ENCODE data around the gene MORC2.

Gene MORC2

DNA sequence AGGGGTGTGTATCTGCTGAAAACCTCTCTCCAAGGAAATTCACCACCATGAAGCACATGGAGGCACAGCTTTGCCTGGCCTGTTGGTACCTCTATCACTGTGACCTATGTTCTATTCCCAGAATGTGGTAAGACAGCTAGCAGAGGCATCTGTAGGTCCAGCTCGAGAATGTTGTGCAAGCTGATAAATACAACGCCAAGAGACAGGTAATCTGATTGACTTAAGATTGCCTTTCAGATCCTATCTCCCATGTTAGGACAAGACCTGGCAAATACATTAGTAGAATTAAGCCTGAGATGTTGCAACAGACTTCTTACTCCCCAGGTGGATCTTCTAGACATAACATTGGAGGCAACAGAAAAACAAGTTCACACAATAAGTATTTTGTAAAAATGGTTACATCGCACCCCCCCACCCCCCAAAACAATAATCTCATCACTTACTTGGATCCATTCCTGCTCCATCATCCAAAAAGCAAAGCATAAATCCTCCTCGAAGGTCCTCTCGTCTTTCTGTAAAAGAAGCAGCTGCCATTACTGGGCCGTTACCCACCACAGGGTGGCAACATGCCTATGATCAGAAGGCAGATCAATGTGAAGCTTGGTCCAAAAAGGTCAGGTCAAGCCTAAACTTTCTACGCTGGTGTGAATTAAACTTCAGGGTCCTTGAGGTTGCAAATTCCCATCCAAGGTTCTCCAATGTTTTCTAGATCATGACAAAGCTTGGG is 18.5 kb downstream of the MORC2 start:
- no peak for DNase-seq (ENCODE audit: low read depth)

DNA sequence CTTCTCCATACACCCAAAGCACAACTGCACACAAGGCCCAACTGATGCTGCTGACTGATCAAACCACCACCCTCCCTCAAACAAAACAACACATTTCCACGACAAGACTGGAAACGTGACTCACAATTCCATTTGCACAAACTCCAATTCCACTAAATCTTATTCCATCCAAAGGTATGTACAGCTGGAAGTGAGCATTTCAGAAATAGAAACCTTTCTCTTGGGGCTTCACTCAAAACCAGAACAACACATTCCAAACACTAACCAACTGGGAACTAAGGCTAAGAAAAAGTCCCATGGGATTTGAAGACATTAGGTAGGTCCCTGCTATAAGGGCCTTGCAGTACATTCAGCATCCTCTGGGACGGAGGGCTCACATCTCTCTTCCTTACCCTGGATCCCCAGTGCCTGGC is 19.6 kb downstream of the MORC2 start:
- DNase-seq (ENCODE audit: low read depth): no peak

DNA sequence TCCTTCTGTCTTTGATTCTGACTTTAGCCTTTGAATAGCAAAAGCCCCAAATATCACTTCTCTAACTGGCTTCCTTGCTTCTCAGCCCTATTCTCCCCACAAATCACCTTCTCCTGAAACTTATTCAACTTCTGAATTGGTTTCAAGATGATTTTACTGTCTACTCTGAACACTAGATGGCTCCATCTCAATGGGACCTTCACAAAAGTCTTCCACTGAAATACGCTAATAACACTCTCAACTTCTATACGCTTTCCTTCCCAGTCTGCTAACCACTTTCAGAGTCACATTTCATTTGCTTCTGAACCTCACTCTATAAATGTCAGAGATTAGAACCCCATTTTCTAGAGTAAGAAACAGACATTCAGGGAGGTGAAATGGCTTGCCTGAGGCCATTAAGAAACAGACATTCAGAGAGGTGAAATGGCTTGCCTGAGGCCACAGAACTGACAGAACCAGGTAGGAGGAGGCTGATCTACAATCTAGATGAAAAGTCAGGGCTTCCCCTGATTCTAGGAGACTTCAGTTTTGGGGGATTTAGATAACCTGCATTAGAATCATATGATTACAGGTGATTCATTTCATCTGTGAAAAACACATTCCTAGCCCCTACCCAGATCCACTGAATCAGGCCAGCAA is 20.6 kb downstream of the MORC2 start:
- DNase-seq (ENCODE audit: low read depth): no peak

DNA sequence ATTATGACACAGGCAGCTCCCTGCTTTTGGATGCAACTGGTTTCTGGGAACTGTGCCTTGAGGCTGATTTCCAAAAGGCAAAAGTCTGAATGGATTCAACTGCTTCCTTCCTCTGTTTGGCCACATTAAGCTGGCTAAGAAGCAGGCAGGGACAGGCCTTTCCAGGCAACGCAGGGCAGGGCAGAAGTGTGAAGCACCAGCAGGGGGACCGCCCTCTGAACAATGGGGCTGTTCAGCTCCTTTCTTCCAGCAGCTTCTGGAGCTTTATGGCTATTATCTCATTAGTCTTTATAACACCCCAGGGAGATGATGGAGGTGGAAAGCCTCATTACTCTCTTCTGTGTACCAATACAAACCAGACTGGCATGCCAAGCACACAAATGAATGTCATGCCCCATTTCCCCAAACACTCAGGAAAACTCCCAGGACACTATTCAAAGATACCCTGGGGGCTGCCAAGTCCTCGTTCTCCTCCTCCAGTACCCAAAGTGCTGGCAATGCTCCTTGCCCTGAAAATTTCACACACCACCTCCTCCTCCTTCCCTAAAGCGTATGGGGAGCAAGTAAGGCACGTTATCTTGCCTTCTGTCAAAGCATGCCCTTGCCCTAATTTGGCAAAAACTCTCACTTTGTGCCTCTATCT is 21.3 kb downstream of the MORC2 start:
- DNase-seq (ENCODE audit: low read depth): no peak

DNA sequence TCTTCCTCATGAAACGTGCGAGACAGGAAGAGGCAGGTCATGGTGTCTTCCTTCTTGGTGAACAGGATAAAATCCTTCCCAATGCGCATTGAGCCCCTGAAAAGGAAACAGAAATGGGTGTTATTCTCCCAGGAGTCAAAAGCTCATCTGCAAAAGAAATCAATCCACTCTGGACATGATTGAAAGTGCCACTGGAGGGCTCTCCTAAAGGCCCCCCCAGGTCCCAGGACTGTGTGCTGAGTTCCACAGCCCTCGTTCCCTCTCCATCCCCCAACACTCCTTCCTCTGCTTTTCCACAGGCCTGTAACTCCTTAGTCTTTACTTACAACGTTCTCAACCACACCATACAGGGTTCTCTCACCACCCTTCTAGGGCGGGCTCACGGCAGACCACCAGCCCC is 22.2 kb downstream of the MORC2 start:
- no peak for DNase-seq (ENCODE audit: low read depth)

DNA sequence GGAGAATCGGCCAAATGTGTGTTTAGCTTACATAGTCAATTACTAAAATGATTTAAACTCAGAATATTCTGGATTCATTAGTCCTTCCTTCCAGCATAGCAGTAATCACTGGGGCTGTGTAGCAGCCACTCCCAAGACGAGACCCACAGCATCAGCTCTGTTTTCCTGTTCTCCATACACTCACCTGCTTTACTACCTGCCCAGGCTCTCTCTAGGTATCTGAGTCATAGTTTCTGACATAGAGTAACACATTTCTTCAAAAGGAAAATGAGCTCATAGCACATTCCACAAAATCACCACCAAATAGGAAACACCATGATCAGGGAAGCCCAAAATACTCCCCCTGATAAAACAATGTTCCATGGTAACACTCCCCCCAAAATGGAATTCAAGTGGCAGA is 22.9 kb downstream of the MORC2 start:
- DNase-seq (ENCODE audit: low read depth): no peak

DNA sequence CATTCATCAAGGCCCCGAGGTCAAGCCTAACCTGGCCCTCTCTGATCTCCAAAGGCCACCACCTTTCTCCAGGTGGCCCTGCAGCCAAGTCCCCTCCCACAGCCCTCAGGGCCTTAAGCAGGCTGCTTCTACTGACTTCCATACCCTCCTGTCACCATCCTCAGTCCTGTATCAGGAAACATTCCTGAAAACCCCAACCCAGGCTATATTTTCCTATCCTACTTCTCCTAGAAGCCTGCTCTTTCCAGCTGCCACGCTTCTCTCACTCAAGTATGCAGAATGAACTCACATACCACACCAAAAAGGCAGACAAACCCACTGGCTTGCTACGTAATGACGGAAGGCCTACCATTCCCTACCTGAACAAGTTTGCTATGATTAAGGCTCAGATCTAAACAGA is 23.6 kb downstream of the MORC2 start:
- DNase-seq (ENCODE audit: low read depth): no peak

DNA sequence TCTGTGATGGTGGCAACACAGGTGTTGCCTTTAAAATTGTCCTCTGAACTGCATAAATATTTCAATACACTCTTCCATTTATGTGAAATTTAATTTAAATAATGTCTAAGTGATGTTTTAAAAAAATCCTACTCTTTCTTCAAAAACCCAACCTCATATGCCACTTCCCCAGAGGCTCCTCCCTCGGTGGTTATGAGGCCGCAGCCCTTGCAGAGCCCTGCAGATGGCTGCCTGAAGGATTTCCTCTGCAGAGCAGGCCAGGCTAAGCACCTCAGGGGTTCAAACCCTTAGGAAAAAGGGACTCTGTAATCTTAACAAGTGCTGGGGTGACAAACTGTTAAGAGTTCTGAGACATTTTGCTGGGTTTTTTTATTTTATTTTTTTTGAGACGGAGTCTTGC is 25.2 kb downstream of the MORC2 start:
- no peak for DNase-seq (ENCODE audit: low read depth)

DNA sequence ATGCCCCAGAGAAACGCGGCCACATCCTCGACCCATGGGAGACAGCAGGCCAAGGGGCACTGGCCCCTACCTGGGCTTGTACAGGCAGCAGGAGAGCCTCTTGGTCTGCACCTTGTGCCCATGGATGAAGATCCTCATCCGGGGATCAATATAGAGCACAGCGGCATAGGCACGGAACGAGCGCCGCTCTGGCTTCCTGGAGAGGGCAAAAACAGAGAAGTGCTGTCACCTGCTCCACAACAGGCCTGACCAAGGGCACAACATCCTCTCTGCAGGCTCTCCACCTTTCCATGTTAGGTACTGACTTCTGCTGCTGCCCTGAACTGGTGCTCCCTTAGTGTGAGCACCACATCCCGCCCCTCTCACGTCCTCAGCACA is 27.2 kb downstream of the MORC2 start:
- no peak for DNase-seq (ENCODE audit: low read depth)

DNA sequence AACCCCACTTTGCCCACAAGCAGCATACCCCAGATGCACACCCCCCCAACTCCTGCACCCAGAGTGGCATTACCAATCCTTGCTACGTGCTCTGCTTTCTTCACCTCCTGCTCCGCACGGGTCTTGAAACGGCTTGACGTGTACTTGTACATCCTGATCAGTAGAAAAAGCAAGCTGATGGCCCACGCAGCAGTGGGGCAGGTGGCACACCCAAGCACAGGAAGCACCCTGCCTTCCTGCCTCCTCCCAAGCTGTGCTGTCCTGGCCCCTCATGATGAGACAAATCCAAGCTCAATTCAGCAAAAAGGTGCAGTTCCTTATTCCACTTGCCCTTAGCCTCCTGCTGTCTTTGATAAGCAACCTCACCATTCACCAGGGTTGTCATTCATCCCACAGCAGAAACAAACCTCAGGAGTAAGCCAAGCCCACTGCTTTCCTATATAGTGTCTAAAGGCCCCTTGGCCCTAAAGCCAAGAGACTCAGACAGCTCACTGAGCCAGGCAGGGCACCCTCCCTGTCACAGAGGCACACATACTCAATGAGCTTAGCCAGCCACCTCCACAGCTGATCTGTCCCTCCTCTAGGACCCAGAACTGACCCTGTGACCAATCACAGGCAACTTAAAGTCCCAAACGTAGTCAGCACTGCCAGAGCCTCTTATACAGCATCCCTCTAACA is 27.8 kb downstream of the MORC2 start:
- no peak for DNase-seq (ENCODE audit: low read depth)

DNA sequence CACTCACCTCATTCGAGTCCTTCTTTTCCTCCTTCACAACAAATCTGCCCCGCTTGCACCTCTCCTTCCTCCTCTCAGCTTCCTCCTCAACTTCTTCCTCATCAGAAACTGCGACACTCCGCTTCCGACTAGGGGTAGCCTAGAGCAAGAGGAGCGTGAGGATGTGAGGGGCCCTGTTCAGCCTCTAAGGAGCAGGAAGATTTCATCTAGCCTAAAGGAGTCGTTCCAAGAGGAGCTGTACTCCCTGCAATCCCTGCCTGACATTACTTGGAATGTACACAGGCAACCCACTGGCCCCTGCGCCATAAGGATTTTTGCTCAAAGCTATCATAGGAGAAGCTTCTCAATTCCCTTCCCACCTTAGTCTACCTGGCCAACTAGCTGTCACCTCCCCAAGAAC is 34.5 kb downstream of the MORC2 start:
- DNase-seq (ENCODE audit: low read depth): no peak

DNA sequence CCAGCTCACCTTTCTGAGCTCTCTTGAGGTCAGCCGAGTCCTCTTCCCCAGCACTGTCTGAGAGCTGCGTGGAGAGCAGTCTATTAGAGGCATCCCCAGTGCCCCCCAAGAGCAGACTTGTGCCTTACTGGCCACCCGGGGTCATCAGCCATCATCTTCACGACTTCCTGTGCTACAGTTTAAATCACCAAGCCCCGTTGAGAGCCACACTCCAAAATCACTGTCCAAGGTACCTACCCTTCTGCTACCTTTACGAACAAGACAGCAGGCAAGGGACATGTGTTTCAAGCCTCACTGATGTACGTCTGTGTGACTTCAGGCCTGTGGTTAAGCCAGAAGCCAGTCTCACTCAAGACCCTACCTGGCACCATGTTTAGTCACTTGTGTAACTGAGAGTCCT is 35.1 kb downstream of the MORC2 start:
- no peak for DNase-seq (ENCODE audit: low read depth)

DNA sequence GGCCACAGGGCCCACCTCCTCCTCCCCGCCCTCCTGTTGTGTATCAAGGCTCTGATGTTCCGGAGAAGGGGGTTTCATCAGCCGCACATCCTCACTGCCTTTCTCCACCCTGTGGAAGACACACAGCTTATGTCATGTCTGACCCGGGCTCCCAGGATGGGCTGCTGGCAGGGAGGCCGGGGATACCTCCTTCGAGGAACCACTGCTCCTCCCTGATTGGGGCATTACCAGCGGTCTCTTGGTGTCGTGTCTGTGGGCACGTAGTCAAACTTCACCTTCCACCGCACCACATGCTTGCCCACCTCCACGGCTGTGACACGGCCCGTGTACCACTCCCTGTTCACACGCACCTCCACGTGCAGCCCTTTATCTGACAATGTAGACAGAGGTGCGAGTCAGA is 35.9 kb downstream of the MORC2 start:
- no peak for DNase-seq (ENCODE audit: low read depth)

DNA sequence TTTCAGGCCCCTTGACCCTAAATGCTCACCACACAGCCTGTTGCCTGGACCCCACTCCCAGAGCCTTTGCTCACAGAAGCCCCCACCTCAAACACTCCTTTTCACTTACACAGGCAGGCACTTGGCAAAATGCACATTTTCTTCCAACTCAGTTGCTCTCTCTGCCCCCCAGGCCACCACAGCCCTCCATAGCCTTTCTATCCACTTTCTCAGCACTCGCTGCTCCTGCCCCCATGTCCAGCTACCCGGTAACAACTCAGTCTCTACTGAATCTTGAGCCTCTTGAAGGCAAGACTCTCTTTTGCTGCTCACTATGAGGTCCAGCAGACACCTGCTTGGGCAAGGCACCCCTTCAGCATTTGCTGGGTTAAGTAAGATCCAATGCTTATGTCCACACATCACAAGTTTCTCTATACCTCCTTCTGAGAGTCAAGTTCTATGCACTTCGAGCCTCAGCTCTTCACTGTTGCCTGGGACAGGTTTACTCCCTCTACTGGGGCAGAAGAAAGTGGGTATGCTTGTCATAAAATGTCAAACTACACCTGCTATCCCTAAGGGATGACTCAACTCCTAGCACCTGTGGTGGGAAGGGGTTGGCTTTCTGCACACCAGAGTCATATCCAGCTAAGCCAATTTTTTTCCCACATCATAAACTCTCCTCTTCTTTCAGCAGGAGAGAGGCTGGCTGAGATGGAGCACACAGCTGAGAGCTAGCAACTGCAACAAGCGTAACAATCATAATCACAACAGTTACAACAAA is 36.9 kb downstream of the MORC2 start:
- no peak for DNase-seq (ENCODE audit: low read depth)

DNA sequence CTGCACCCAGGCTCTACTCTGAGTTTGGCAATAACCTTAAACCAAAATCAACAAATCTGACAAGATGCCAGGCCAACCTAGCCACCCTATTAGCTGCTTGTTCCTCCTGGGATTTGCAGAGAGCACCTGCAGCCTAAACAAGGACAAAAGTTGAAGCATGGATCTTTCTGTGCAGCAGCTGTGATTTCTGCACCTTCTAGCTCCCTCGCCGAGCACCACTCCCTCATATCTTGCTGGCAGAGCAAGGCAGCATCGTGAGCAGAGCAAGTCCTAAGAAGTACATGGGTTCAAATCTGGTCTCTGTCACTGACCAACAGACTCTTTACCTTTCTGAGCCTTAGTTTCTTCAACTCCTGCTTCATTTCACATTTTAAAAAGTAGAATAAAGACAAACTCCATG is 38.3 kb downstream of the MORC2 start:
- no peak for DNase-seq (ENCODE audit: low read depth)

DNA sequence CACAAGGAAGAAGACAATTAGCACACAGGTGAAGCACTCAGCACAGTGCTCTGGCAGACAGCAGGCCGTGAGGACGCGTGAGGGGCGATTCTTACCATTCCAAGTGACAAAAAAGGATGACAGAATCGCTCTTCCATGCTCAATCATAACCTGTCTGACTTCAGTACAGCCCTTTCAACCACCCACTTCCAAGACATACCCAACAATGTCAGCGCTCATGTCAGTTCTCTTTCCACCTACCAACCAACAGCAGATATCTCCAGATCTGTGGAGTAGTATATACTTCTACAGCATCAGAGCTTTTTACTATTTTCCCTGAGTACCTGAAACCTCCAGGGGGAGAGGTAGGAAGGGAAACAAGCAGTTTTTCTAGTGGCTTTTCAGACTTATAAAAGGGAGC is 40.2 kb downstream of the MORC2 start:
- DNase-seq (ENCODE audit: low read depth): no peak

DNA sequence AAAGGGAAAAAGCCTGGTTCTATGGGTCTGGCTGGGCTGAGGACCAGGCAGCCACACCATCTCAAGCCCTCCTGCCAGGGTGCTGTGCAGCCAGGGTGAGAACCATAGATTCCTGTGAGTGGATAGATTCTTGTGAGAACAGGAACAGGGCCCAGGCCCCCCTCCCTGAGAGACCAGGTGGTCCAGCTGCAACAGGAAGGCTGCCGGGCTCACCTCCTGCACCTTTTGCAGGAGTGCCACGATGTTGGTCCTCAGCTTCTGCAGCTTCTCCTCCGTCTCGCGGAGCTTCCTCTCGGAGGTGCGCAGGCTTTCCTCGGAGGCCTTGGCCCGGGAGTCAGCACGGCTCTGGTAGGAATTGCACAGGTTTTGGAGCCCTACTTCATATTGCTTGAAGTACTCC is 40.8 kb downstream of the MORC2 start:
- no peak for DNase-seq (ENCODE audit: low read depth)

DNA sequence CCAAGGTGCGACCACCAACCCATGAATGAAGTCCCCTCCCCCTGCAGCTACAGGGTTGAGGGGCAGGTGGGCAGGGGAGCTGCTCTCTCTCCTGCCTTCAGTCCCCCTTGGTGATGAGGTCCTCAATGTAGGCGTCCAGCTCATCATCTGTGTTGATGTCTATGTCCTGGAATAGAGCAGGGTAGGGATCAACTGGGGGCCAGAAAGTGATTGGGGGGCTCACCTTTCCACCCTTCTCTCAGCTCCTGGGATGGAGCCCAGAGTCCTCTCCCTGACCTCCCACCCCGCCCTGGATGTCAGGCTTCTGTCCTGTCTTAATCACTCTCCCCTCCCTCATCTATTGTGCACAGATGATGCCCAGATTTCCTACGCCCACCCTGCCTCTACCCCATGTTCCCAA is 41.9 kb downstream of the MORC2 start:
- DNase-seq (ENCODE audit: low read depth): no peak

DNA sequence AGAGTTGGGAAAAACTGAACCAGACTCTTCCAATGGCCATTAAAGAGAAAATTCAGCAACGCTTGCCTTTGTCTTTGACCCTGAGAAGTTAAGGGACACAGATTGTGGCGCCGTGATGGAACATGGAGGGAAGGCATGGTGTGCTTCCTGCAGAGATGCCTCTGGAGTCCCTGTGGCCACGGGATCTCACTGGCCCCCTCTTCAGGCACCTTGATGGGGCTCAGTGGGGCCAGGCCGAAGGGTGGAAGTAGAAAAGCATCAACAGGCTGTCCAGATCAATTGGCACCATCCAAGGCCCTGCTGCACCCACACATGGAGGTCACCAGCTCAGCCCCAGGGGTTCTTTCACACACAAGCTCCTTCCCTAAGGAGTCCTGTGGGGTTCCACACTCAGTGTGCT is 42.9 kb downstream of the MORC2 start:
- DNase-seq (ENCODE audit: low read depth): no peak

DNA sequence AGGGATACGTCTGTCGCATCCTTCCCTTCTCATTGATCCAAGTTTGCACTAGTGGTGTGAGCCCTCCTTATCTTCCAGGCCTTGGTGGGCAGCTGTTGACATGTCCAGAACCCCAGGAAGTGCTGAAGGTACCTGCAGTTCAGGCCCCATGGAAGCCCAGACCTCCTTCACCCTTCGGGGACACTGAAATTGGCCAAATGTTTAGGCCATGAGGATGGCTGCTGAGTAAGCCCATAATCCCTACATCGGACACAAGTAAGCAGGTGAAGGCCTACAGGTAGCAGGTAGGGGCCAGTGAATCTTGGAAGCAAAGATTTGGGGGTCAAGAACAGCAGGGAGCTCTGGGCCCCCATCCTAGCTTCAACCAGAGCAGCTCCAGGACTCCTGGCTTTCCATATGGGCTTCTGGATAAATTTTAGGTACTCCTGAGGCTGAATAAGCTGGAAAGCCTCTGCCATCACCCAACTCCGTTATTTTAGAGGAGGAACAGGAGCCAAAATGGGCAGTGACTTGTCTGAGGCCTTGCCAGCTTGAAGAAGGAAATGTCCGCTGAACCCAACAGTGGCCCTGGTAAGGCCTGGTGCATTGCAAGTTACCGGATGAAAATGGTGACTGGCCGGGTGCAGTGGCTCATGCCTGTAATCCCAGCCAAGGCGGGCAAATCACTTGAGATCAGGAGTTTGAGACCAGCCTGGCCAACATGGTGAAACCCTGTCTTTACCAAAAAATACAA is 45.2 kb downstream of the MORC2 start:
- no peak for DNase-seq (ENCODE audit: low read depth)

DNA sequence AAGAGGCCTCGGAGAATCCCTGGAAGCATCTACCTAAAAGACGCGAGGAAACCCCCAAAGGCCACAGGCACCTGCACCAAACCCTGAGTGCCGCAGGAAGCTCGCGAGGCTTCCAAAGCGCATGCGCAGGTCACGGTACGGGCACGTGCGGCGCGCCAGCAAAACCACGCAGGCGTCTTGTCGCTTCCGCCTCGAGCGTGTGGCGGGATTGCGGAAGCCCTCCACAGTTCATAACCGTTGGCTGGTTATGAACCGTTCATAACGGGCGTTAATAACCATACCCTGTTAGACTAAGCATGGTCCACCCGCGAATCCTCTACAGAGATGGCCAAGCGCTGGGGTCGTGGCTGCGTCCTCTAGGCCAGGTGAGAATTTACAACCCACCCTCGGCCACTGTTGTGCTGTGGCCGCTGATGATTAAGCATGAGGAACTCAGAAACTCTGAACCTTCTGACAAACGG is 46.4 kb downstream of the MORC2 start:
- DNase-seq (ENCODE audit: low read depth): no peak

DNA sequence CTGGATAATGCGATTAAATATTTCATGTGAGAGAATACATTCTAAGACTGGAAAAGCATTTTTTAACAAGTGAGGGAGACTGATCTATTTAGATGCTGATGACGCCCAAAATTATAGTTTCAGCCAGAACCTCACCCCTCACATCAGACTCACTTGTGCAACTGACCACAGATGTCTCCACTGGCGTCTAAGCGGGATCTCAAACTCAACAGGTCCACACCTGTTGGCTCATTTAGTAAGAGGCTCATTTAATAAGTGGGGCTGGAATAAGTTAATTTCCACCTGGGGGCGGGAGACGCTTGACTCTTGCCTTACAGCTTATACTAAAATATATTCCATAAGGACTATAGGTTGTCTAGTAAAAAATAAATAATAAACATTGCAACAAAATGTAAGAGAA is 47.5 kb downstream of the MORC2 start:
- DNase-seq (ENCODE audit: low read depth): no peak
